Mesenchymal stem cell (in vitro differentiated cells and primary cell): ENCODE results near the gene THRA.
A peak's percentile ranks its signal among the peaks of the same experiment; 100 is the strongest.

Experiments used
- DNase-seq: peaks from one replicate; pipeline ENCODE4 v3.0.0-alpha.2; 2013
- H2AFZ ChIP-seq: one replicate; pipeline ENCODE4 v1.6.1; 2013; ENCODE audit warnings: low read depth, mild to moderate bottlenecking, control low read depth, inconsistent platforms, low read length, moderate library complexity
- H2AK5ac ChIP-seq: 2 replicates; pipeline ENCODE4 v1.6.1; 2013; ENCODE audit warnings: low read length, moderate library complexity, mild to moderate bottlenecking, inconsistent platforms; ENCODE audit not compliant: severe bottlenecking
- H2BK120ac ChIP-seq: one replicate; pipeline ENCODE4 v1.6.1; 2013; ENCODE audit warnings: low read depth, mild to moderate bottlenecking, inconsistent platforms, low read length, moderate library complexity
- H2BK12ac ChIP-seq, 2 experiments: one replicate each; pipeline ENCODE4 v1.6.1; 2013; ENCODE audit warnings: inconsistent platforms in 2 of 2, low read length in 2 of 2, mild to moderate bottlenecking in 2 of 2, moderate library complexity in 2 of 2, control low read depth in 1 of 2
- H2BK15ac ChIP-seq: one replicate; pipeline ENCODE4 v1.6.1; 2013; ENCODE audit warnings: mild to moderate bottlenecking, low read depth, inconsistent platforms; ENCODE audit not compliant: poor library complexity, severe bottlenecking
- H2BK5ac ChIP-seq: 2 replicates; pipeline ENCODE4 v1.6.1; 2013; ENCODE audit warnings: low read depth, mild to moderate bottlenecking, low read length, control low read depth, inconsistent platforms; ENCODE audit not compliant: poor library complexity, severe bottlenecking
- H3K14ac ChIP-seq, 2 experiments: one replicate each; pipeline ENCODE4 v1.6.1; 2013; ENCODE audit warnings: inconsistent platforms in 2 of 2, low read length in 2 of 2, control low read depth in 1 of 2, mild to moderate bottlenecking in 1 of 2, moderate library complexity in 1 of 2
- H3K18ac ChIP-seq, 2 experiments: one replicate each; pipeline ENCODE4 v1.6.1; 2013; ENCODE audit warnings: inconsistent platforms in 2 of 2, low read length in 2 of 2, control low read depth in 1 of 2, low read depth in 1 of 2, mild to moderate bottlenecking in 1 of 2
- H3K23ac ChIP-seq, 2 experiments: one replicate each; pipeline ENCODE4 v1.6.1; 2013; ENCODE audit warnings: inconsistent platforms in 2 of 2, low read length in 2 of 2, mild to moderate bottlenecking in 2 of 2, moderate library complexity in 2 of 2, control low read depth in 1 of 2
- H3K27ac ChIP-seq: 2 replicates; pipeline ENCODE4 v1.5.1; 2013; ENCODE audit warnings: mild to moderate bottlenecking, moderate library complexity, low read length, control low read depth, inconsistent platforms; ENCODE audit not compliant: poor library complexity, severe bottlenecking
- H3K27me3 ChIP-seq, 2 experiments: 2 replicates each; pipeline versions ENCODE4 v1.6.1 to v1.7.0; 2013; ENCODE audit warnings: low read length in 2 of 2, mild to moderate bottlenecking in 2 of 2, moderate library complexity in 2 of 2, control low read depth in 1 of 2, inconsistent platforms in 1 of 2; ENCODE audit not compliant: control insufficient read depth in 1 of 2, insufficient read depth in 1 of 2
- H3K36me3 ChIP-seq, 2 experiments: 2 replicates each; pipeline versions ENCODE4 v1.6.1 to v1.7.0; 2013; ENCODE audit warnings: low read length in 2 of 2, control low read depth in 1 of 2, inconsistent platforms in 1 of 2, low read depth in 1 of 2, mild to moderate bottlenecking in 1 of 2; ENCODE audit not compliant: insufficient read depth in 2 of 2, control insufficient read depth in 1 of 2
- H3K4ac ChIP-seq, 2 experiments: one replicate each; pipeline ENCODE4 v1.6.1; 2013; ENCODE audit warnings: inconsistent platforms in 2 of 2, low read length in 2 of 2, mild to moderate bottlenecking in 2 of 2, moderate library complexity in 2 of 2, control low read depth in 1 of 2, low read depth in 1 of 2
- H3K4me1 ChIP-seq: 2 replicates; pipeline ENCODE4 v1.6.1; 2013; ENCODE audit warnings: low read depth, low read length, control low read depth; ENCODE audit not compliant: control insufficient read depth, insufficient read depth
- H3K4me2 ChIP-seq: 2 replicates; pipeline ENCODE4 v1.6.1; 2013; ENCODE audit warnings: low read length, mild to moderate bottlenecking, inconsistent platforms; ENCODE audit not compliant: poor library complexity, severe bottlenecking
- H3K4me3 ChIP-seq, 2 experiments: 2 replicates each; pipeline versions ENCODE4 v1.5.1 to v1.7.0; 2013; ENCODE audit warnings: low read length in 2 of 2, mild to moderate bottlenecking in 2 of 2, control low read depth in 1 of 2, low read depth in 1 of 2; ENCODE audit not compliant: insufficient read depth in 1 of 2
- H3K79me1 ChIP-seq: replicated peaks from 2 replicates; pipeline ENCODE4 v1.6.1; 2013; ENCODE audit warnings: mild to moderate bottlenecking, control low read depth, low read length, inconsistent platforms; ENCODE audit not compliant: poor library complexity, severe bottlenecking
- H3K9ac ChIP-seq: 2 replicates; pipeline ENCODE4 v1.7.0; 2013; ENCODE audit warnings: mild to moderate bottlenecking, low read length, moderate library complexity
- H3K9me3 ChIP-seq: 2 replicates; pipeline ENCODE4 v1.7.0; 2013; ENCODE audit warnings: mild to moderate bottlenecking, low read length; ENCODE audit not compliant: control insufficient read depth
- H4K8ac ChIP-seq: one replicate; pipeline ENCODE4 v1.6.1; 2013; ENCODE audit warnings: inconsistent platforms, mild to moderate bottlenecking, low read length, moderate library complexity
- H4K91ac ChIP-seq: one replicate; pipeline ENCODE4 v1.6.1; 2013; ENCODE audit warnings: mild to moderate bottlenecking, low read length, inconsistent platforms
- WGBS: methylation state at CpG from one replicate; pipeline ENCODE4 v1.1.7; 2013; ENCODE audit warnings: mixed read lengths; 5-methylcytosine and 5-hydroxymethylcytosine counted together

Gene THRA

DNA sequence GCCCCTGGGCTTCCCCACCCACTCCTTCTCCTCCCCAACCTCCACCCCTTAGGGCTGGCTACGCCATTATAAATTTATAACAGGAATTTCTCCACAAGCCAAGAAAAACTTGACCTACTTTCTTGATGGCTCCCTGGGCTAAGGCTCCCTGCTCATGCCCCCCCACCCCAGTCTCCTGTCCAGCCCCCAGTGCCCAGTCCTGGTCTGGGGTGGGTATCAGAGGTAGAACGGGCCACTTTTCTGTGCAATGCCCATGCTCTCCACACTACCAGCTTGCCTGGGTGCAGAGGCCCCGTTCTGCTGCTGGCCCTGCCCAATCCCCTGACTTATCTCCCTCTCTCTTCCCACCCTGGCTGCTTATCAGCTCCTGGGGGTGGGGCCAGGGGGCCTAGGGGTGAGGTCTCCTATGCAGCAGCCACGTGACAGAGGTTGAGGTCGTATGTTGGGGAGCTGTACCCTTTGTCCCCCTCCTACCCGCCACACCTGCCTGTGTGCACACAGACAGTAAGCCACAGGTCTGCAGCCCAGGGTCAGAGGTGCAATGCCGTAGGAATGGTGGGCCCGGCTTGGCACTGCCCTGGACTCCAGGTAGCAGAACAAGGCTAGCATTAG is 10.1 kb downstream of the THRA start:
- Histone ChIP-seq H3K4me3 (peak overlapping the region in 1 of 2 experiments; percentile 38), H3K18ac (peak overlapping the region; percentile 40 to 51), H3K9ac (peak overlapping the region; percentile 11), H3K14ac (no peak overlapping the region), H2BK120ac (no peak overlapping the region), H2AFZ (no peak overlapping the region), H2BK5ac (no peak overlapping the region), H3K79me1 (peaks cover 38% of the 10 kb centered on the region), H3K4me2 (peak overlapping the region; percentile 25), H3K9me3 (no peaks in the 10 kb centered on the region), H3K23ac (no peak overlapping the region), H2BK15ac (no peak overlapping the region), H2AK5ac (peak overlapping the region; percentile 58), H3K27ac (peak overlapping the region; percentile 33), H2BK12ac (peak overlapping the region in 1 of 2 experiments; percentile 20), H3K4ac (no peak overlapping the region), H4K91ac (peak overlapping the region; percentile 19), H4K8ac (no peak overlapping the region), H3K4me1 (peaks cover 66% of the 10 kb centered on the region), H3K27me3 (no peaks in the 10 kb centered on the region), H3K36me3 (peaks cover 22 to 28% of the 10 kb centered on the region in 2 experiments)
- no peak for DNase-seq
- 86% methylated on average over 6 of the region's 8 CpGs for WGBS

DNA sequence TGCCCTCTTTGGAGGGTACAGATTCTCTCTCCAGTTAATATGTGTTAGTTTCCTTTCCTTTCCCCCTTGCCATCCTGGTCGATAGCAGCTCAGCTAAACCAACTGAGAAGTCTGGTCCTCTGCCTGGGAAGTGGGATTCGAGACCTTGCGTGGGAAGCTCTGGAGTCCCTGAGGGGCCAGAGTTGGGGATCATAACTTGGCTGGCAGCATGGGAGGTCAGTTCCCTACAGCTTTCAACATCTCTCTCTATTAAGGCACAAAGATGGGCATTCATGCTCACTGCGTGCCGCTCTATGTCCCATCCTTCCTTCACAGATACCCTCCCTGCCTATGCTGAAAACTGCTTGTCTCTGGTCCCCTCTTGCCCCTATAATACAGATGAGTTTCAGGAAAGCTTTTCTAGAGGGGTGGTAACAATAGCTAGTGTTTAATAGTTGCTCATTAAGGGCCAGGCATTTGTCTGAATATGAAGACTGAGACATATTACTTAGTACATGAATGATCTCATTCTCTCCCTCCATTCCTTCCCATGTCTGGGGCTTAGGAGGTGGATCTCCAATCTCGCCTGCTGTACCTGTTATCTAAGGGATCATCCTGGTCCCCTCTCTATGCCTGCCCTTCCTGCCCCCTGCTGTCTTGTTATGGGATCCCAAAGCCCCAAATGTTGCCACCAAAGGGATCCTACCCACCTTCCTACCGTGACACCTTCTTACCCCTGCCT is 10.8 kb downstream of the THRA start:
- H3K4me1 ChIP-seq = peaks cover 59% of the 10 kb centered on the region
- no peak overlapping the region for H2BK5ac ChIP-seq
- H3K23ac ChIP-seq = no peak overlapping the region
- no peak overlapping the region for H3K4ac ChIP-seq
- H4K8ac ChIP-seq = no peak overlapping the region
- H3K18ac ChIP-seq = peak overlapping the region in 1 of 2 experiments; percentile 18
- H3K27ac ChIP-seq = no peak overlapping the region
- no peak overlapping the region for H4K91ac ChIP-seq
- no peak for DNase-seq
- H2AFZ ChIP-seq = no peak overlapping the region
- H3K79me1 ChIP-seq = peaks cover 35% of the 10 kb centered on the region
- no peak overlapping the region for H3K4me3 ChIP-seq
- no peak overlapping the region for H2BK15ac ChIP-seq
- H2BK12ac ChIP-seq = no peak overlapping the region
- no peak overlapping the region for H3K4me2 ChIP-seq
- peak overlapping the region; percentile 11 for H3K9ac ChIP-seq
- no peak overlapping the region for H2BK120ac ChIP-seq
- H3K36me3 ChIP-seq = peaks cover 22 to 31% of the 10 kb centered on the region in 2 experiments
- no peak overlapping the region for H3K14ac ChIP-seq
- 93% methylated on average over 5 of the region's 7 CpGs for WGBS
- H3K27me3 ChIP-seq = no peaks in the 10 kb centered on the region
- no peaks in the 10 kb centered on the region for H3K9me3 ChIP-seq
- H2AK5ac ChIP-seq = peak overlapping the region; percentile 58

DNA sequence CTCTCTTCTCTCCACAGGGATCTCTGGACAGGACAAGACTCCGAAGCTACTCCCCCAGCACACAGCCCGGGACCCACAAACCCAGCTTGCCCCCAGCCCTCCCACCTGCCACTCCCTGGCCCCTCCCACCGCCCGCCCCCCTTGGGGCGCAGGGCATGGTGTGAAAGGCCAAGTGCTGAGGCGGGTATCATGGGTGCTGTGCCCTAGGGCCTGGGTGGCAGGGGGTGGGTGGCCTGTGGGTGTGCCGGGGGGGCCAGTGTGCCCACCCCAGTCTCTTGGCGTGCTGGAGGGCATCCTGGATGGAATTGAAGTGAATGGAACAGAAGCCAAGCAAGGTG is 11.4 kb downstream of the THRA start:
- Histone ChIP-seq H3K14ac (no peak overlapping the region), H2BK120ac (no peak overlapping the region), H3K4me1 (peaks cover 54% of the 10 kb centered on the region), H3K79me1 (peaks cover 35% of the 10 kb centered on the region), H3K4me2 (no peak overlapping the region), H3K4ac (no peak overlapping the region), H3K9me3 (no peaks in the 10 kb centered on the region), H2AFZ (no peak overlapping the region), H3K18ac (no peak overlapping the region), H4K8ac (no peak overlapping the region), H3K27ac (no peak overlapping the region), H3K23ac (no peak overlapping the region), H3K4me3 (no peak overlapping the region), H2BK12ac (no peak overlapping the region), H2BK15ac (no peak overlapping the region), H3K27me3 (no peaks in the 10 kb centered on the region), H2AK5ac (peak overlapping the region; percentile 3), H3K36me3 (peaks cover 24 to 35% of the 10 kb centered on the region in 2 experiments), H2BK5ac (no peak overlapping the region), H4K91ac (no peak overlapping the region), H3K9ac (no peak overlapping the region)
- WGBS = 88% methylated on average over 8 of the region's 8 CpGs
- DNase-seq = no peak

- Histone ChIP-seq H2BK12ac (peak overlapping the region in 1 of 2 experiments; percentile 48), H3K18ac (peak overlapping the region in 1 of 2 experiments; percentile 86), H2AFZ (no peak overlapping the region), H3K36me3 (peaks cover 24 to 42% of the 10 kb centered on the region in 2 experiments), H3K79me1 (peaks cover 29% of the 10 kb centered on the region), H3K14ac (no peak overlapping the region), H2BK5ac (no peak overlapping the region), H3K4me1 (peaks cover 47% of the 10 kb centered on the region), H3K27ac (no peak overlapping the region), H3K4ac (peak overlapping the region in 1 of 2 experiments; percentile 25), H2AK5ac (peak overlapping the region; percentile 17), H2BK120ac (no peak overlapping the region), H2BK15ac (no peak overlapping the region), H3K9me3 (no peaks in the 10 kb centered on the region), H3K27me3 (no peaks in the 10 kb centered on the region), H4K8ac (no peak overlapping the region), H3K23ac (no peak overlapping the region), H4K91ac (no peak overlapping the region), H3K4me3 (no peak overlapping the region), H3K4me2 (no peak overlapping the region), H3K9ac (peak overlapping the region; percentile 71)
- no peak for DNase-seq
- WGBS = 96% methylated on average over 6 of the region's 6 CpGs
These were observed 12.1 kb downstream of the THRA start for GRCh38 chr17:40074871-40075200.
